HG03103 (cell line): ENCODE measurements around the gene CHTF18.

Source experiments
- ATAC-seq: cut with Tn5 transposase; IDR thresholded peaks from one replicate; pipeline ENCODE4 v1.9.1; 2021; ENCODE audit warnings: low read depth; ENCODE audit not compliant: unreplicated experiment

The CHTF18 gene

DNA sequence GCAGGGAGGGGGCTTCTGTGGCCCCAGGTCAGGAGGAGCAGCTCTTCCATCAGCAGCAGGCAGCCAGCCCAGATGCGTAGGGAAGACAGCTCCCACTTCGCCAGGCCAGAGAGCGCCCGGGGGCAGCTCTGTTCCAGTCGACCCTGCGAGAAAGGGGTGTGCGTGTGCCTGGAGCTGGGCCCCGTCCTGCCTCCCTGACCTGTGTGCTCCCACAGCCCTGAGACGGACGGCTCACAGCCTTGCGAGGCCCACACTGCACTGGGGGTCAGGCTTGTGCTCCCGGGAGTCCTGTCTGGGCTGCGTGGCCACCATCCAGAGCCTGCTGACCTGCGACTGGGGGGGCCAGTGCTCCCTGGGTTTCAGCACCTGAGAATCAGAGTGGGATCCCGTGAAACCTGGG is 28.4 kb upstream of the CHTF18 start:
- no peak for ATAC-seq

DNA sequence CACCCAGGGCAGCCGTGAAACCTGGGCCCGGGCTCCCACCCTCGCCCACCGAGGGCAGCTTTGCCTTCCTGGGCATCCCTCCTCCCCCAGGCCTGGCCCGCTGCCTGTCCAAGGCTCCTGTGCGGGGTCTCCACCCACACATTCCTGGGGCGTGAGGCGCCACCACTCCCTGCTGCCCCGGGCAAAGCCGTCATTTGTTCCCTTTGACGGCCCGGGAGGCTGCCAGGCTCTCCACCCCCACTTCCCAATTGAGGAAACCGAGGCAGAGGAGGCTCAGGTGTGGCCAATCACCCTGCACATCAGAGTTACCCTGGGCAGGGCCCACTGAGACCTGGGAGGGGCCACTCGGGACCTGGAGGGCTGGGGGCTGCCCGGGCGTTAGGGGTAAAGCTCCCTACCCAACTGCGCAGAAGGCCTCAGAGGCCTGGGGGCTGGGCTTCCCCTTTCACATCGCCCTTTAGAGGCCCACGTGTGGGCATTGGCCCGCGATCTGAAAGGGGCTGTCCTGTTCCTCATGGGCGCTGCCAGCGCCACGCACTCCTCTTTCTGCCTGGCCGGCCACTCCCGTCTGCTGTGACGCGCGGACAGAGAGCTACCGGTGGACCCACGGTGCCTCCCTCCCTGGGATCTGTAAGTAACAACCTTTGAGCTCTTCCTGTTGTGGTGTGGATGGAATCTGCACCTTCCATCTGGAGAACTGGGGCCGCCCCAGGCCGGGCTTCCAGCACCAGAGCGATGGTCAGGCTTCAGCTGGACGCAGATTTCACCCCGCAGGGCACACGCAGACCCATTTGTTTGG is 27.7 kb upstream of the CHTF18 start, which contains the start of gene MSLN:
TSS of gene MSLN (plus strand) at position 190 of the 799 bp plus-strand sequence. CDS start 1,947 bp downstream, outside the sequence.
- no peak for ATAC-seq

DNA sequence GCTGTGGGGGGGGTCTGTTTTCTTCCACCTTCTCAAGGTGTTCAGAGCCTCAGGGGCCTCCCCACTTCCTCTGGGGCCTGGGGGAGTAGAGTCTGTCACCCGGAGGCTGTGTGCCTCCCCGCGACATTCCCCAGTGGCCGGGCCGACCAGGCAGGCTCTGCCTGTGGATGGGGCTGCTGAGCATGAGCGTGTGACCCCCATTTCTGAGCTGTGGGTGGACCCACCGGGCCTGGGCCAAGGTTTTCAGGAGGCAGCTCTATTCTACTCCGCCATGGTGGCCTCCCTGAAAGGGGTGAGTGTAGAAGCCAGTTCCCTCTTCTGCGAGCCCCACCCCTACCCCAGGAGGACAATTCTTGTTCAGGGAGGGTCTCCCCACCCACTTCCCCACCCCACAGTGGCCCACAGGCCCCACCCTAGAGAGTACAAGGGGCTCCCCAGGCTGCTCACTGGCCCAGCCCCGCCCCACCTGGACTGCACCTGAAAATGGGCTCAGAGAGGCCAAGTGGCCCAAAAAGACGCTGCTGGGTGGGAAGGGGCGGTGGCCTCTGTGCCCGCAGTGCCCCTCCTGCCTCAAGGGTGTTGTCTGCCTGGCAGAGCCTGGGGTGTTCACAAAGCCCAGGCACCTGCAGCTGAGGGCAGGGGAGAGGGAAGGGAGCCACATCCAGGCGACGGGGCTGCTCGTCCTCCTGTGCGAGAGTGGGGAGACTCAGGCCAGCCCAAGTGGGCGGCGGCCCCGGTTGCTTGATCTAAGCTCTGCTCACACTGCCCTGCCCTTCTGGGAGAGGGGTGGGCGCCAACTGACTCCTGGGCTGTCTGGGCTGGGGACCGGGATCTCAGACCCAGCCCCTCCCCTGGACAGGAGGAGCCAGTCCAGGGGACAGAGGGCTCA is 26.6 kb upstream of the CHTF18 start:
- ATAC-seq: no peak

DNA sequence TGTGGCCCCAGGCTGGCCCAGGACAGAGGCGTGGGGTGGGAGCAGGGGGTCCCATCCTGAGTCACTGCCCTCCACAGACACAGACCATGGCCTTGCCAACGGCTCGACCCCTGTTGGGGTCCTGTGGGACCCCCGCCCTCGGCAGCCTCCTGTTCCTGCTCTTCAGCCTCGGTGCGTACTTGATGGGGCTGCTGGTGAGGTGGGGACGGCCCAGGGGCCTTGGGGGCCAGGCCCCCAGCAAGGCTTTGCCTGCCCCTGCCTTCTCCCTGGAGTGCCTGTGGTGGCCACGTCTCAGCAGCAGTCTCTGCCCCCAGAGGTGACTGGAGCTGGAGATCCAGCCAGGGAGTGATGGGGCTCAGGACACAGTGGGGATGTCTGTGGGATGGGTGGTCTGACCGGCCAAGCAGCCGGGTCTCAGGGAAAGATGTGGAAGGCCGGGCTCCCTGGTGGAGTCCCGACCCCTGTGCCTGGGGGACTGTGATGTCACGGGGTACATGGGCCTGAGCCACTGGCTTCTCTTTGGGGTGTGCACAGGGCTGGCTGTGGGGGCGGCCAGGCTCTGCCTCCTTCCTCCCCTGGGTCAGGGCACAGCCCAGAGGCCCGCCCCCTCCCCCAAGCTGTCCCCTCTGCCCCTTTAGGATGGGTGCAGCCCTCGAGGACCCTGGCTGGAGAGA is 25.7 kb upstream of the CHTF18 start:
- ATAC-seq: no peak

DNA sequence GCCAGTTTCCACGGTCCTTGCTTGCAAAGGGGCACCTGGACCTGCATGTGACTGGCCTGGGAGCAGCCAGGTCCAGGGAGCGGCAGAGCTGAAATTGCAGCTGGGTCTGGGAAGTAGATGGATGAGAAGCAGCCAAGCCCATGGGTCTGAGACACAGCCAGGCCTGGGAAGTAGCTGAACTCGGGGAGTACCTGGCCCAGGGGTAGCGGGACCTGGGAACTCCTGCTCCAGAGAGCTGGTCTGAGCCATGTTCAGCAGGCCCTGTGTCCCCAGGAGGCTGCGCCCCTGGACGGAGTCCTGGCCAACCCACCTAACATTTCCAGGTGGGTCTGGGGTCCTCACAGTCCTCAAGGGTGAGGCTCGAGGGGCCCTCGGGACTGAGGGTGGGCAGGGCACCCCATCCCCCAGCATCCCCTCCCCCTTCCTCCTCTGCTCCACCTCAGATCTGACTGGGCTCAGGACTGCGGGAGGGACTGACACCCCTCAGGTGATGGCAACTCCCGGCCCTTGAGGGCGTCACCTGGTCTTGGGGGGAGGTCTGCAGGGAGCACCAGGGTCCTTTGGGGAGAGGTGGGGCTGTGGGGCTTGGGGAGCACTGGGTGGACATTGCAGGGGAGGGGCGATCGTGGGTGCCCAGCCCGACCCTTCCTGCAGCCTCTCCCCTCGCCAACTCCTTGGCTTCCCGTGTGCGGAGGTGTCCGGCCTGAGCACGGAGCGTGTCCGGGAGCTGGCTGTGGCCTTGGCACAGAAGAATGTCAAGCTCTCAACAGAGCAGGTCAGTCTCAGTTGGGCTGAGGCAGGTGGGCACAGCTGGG is 24.8 kb upstream of the CHTF18 start:
- ATAC-seq: no peak

DNA sequence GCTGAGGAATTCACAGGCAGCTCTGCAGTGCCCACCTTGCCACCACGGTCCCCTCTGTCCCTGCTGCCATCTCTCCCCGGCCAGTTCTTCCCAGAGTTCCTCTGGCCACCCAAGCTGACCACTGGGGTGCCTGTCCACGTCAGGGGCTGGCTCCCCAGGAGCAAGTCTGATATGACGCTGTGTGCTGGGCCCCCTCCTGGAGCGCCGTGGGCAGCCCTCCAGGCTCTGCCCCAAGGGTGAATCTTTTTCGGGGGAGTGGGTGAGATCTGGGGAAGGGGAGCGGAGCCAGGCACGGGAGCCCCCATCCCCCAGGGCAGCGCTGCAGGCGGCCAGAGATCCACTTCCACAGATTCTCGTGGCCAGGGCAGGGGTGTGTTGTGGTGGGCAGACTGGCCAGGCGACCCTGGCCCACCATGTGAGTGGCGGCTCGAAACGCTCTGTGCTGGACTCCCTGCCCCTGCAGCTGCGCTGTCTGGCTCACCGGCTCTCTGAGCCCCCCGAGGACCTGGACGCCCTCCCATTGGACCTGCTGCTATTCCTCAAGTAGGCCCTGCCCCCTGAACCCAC is 24.2 kb upstream of the CHTF18 start:
- no peak for ATAC-seq

DNA sequence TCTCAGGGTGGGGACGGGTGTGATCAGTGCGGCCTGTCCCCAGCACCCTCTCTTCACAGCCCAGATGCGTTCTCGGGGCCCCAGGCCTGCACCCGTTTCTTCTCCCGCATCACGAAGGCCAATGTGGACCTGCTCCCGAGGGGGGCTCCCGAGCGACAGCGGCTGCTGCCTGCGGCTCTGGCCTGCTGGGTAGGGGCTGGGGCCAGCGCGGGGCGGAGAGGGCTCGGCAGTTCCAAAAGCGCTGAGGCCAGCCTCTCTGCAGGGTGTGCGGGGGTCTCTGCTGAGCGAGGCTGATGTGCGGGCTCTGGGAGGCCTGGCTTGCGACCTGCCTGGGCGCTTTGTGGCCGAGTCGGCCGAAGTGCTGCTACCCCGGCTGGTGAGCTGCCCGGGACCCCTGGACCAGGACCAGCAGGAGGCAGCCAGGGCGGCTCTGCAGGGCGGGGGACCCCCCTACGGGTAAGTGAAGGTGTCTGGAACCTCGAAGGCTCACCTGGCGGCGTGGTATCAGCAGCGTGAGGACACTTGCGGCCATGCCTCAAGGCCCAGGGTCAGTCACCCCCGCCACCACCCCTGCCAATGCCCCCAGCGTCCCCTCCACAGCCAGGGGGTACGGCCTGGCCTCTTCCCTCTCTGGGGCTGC is 23.5 kb upstream of the CHTF18 start:
- ATAC-seq: no peak

DNA sequence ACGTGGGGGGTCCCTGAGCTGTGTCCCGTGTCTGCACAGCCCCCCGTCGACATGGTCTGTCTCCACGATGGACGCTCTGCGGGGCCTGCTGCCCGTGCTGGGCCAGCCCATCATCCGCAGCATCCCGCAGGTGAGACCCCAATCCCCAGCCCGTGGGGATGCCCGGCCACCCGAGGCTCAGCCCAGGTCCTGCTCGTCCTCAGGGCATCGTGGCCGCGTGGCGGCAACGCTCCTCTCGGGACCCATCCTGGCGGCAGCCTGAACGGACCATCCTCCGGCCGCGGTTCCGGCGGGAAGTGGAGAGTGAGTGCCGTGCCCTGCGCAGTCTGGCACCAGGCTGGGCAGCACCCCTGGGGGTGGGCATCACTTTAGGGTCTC is 22.9 kb upstream of the CHTF18 start:
- no peak for ATAC-seq

DNA sequence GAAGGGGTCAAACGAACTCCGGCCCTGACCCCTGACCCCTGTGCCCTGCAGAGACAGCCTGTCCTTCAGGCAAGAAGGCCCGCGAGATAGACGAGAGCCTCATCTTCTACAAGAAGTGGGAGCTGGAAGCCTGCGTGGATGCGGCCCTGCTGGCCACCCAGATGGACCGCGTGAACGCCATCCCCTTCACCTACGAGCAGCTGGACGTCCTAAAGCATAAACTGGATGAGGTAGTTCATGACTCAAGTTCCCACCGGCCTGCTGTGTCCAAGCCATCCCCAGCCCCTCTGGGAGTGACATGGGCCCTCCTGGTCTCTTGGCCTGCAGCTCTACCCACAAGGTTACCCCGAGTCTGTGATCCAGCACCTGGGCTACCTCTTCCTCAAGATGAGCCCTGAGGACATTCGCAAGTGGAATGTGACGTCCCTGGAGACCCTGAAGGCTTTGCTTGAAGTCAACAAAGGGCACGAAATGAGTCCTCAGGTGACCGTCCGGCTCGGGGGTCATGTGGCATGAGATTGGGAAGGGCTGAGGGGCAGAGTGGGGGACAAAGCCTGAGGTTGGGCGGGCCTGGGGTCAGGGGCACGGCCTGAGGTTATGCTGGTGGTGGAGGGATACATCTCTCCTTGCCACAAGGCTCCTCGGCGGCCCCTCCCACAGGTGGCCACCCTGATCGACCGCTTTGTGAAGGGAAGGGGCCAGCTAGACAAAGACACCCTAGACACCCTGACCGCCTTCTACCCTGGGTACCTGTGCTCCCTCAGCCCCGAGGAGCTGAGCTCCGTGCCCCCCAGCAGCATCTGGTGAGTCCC is 22.2 kb upstream of the CHTF18 start:
- no peak for ATAC-seq

DNA sequence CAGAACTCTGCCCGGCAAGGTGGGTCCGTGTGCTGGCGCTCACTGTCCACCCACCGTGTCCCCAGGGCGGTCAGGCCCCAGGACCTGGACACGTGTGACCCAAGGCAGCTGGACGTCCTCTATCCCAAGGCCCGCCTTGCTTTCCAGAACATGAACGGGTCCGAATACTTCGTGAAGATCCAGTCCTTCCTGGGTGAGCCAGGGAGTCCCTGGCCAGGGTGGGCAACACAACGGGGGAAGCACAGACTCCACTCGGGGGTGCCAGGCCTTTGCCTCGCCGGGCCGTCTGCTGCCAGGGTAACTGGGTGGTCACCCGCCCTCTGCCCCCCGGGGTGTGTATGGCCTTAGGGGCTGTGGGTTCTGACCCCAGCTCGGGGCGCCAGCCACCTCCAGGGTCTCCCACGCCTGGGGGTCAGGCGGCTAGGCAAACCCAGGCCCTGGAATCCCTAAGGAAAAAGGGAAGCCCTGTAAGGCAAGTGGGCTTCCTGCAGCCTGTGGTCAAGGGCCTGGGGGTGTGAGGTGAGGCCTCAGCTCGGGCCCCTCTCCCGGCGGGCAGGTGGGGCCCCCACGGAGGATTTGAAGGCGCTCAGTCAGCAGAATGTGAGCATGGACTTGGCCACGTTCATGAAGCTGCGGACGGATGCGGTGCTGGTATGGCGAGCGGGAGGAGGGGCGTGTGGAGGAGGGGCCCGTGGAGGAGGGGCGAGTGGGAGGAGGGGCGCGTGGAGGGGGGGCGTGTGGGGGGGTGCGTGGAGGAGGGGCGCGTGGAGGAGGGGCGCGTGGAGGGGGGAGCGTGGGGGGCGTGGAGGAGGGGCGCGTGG is 21.4 kb upstream of the CHTF18 start:
- no peak for ATAC-seq

DNA sequence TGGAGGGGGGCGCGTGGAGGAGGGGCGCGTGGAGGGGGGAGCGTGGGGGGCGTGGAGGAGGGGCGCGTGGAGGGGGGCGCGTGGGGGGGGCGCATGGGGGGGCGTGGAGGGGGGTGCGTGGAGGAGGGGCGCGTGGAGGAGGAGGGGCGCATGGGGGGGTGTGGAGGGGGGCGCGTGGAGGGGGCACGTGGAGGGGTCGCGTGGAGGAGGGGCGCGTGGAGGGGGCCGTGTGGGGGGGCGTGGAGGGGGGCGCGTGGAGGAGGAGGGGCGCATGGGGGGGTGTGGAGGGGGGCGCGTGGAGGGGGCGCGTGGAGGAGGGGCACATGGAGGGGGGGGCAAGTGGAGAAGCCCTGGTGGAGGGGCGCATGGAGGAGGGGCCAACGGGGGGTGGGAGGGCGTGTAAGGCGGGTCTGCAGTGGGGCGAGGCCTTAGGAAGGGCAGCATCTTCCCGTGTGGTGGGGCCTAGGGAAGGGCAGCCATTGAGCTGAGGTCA is 20.6 kb upstream of the CHTF18 start:
- ATAC-seq: no peak

DNA sequence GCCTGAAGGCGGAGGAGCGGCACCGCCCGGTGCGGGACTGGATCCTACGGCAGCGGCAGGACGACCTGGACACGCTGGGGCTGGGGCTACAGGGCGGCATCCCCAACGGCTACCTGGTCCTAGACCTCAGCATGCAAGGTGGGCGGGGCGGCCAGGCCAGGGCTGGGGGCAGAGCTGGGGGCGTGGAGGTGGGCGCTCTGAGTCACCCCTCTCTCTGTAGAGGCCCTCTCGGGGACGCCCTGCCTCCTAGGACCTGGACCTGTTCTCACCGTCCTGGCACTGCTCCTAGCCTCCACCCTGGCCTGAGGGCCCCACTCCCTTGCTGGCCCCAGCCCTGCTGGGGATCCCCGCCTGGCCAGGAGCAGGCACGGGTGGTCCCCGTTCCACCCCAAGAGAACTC is 20.0 kb upstream of the CHTF18 start:
- ATAC-seq: no peak

DNA sequence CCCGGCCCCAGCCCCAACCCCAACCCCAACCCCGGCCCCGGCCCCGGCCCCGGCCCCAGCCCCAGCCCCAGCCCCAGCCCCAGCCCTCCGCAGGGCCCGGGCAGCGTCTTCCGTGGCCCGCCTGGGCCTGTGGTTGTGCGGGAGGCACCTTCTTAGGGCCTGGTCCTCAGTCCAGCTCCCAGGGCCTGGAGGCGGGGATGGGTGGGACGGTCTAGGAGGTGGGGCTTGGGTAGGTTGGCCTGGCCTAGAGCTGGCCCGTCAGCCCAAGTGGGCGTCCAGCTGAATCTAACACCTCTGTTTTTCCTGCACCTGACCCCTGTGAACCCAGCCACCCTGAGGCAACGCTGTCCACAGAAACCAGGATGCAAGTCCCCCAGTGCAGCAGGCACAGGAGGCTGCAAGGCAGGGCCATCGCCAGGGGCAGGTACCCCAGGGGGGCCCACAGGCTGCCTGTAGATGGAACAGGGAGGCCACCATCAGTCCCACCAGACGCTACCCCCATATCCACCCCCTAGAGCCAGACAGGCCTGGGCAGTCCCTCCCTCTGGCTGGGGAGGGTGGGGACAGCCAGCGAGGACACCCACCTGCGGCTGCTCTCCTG is 19.1 kb upstream of the CHTF18 start:
- no peak for ATAC-seq

DNA sequence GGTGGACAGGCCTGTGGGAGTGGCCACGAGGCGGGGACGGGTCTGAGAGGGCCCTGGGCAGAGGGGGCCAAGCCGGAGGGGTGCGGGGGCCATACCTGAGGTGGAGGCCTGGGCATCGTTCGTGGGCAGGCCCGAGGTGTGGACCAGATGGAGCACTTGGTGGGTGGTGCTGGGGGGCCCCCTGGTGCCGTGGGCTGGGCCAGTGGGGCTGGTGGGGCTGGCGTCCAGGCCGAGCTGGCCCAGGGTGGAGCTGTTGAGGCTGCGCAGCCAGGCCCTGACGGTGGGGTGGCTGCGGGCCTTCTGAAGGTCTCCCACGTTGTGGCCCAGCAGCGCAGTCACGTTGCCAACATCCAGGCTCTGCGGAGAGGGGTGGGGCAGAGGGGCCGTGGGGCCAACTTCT is 18.5 kb upstream of the CHTF18 start:
- no peak for ATAC-seq

DNA sequence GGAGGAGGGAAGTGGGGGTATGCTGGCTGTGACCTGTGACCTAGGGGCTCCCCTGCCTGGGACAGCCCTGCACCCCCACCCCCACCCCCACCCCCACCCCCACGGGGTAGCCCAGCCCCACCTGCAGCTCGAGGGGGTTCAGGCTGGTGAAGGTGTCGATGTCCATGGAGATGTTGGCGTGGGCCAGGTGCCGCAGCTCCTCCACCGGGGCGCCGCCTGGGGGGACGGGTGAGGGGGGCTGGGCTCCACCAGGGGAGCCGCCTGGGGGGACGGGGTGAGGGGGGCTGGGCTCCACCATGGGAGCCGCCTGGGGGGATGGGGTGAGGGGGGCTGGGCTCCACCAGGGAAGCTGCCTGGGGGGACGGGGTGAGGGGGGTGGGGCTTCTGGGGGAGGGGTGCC is 18.0 kb upstream of the CHTF18 start:
- ATAC-seq: no peak

DNA sequence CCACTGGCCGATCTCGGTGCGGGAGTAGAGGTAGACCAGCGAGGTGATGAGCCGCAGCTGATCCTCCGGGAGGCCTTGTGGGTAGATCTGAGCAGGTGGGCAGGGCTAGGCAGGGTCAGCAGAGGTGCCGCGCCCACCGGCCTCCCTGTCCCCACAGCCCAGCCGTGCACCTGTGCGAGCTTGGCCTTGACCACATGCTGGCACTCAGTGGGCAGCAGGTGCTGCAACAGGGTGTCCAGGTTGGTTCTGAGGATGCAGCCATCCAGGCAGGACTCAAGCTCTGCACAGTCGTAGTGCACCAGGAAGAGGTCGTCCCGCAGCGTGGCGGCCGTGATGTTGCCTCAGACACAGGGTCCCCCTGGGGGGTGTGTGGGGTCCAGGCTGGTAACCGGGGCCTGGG is 15.5 kb upstream of the CHTF18 start:
- ATAC-seq: no peak
